ENCODE data around the gene MEGF6.

- no peak for TF ChIP-seq DPF2 (IDR thresholded peaks at IDR 0.05)
- TF ChIP-seq ZNF830 (CRISPR knock-in tag; IDR thresholded peaks at IDR 0.05): no peak
- no peak for TF ChIP-seq PHF20 (IDR thresholded peaks at IDR 0.05; ENCODE audit: partially characterized antibody)
- TF ChIP-seq SIN3A (IDR thresholded peaks at IDR 0.05; ENCODE audit: borderline replicate concordance in 2 of 2, control insufficient read depth in 1 of 2, low read depth in 2 of 2, low read length in 2 of 2): no peak
- no peak for TF ChIP-seq ZNF609 (CRISPR knock-in tag; IDR thresholded peaks at IDR 0.05; ENCODE audit: borderline replicate concordance)
- no peak for TF ChIP-seq ZNF212 (CRISPR knock-in tag; IDR thresholded peaks at IDR 0.05)
- TF ChIP-seq ETS1 (conservative IDR thresholded peaks at IDR 0.05; ENCODE audit: control insufficient read depth, low read depth, low read length): no peak
- no peak for TF ChIP-seq CTCF (IDR thresholded peaks at IDR 0.05 in 2 of 3, conservative IDR thresholded peaks at IDR 0.05 in 1 of 3; ENCODE audit: insufficient read depth in 2 of 3, low read depth in 1 of 3, low read length in 3 of 3)
- no peak for TF ChIP-seq TBP (optimal IDR thresholded peaks at IDR 0.05; ENCODE audit: low read depth, low read length)
- no peak for TF ChIP-seq RBBP5 (IDR thresholded peaks at IDR 0.05; ENCODE audit: borderline replicate concordance, insufficient read depth, low read length, poor library complexity, severe bottlenecking)
Observed at GRCh38 chr1:3599286-3599811, 12.0 kb downstream of the MEGF6 start.

All from K562 (cell line).